A549 (cell line): ENCODE results near the gene SNRPD1. TPM values are rescaled to one million over a fixed set of nuclear protein-coding genes. Genes with fewer than 3 reads are reported as not detected.
"Not testable (repeated sequence)": the region's sequence is repeated elsewhere in the genome, so short reads cannot be mapped to it uniquely, and the experiment has no call there.

Experiments
- ATAC-seq, 2 experiments: fragments of 200-7000 bp in 1 of 2; fragments of >200 bp in 1 of 2; cut with Nextera tagmentation in 1 of 2; cut with Tn5 transposase in 1 of 2; 3 replicates each; pipeline versions ENCODE4 v1.8.0 to v1.9.1; 2018 to 2020; ENCODE audit warnings: mild to moderate bottlenecking in 1 of 2, moderate library complexity in 1 of 2
- CTCF ChIA-PET: fragments of 300-600 bp; sonication (Branson Sonifier 250); formaldehyde crosslinking; extraction: SDS; loops from one replicate; lab custom pipeline; 2021; ENCODE audit warnings: antibody characterized with exemption, inconsistent platforms; lab: Yijun Ruan, JAX
- POLR2A ChIA-PET: fragments of 350-600 bp; formaldehyde crosslinking; extraction: SDS; loops from one replicate; lab custom pipeline; 2021; ENCODE audit warnings: antibody characterized with exemption, inconsistent platforms; lab: Yijun Ruan, JAX
- DNase-seq, 2 experiments: peaks; one replicate each; pipeline versions ENCODE4 v3.0.0 to v3.0.0-alpha.2; 2011 to 2016; ENCODE audit warnings: low read depth in 1 of 2, low spot score in 1 of 2
- FAIRE-seq: peaks from 2 replicates; lab custom pipeline; 2011; peaks lifted over from hg19 to GRCh38; lab: Jason Lieb, UNC
- H3K27ac ChIP-seq, 2 experiments: fragments of >200 bp; sonication (Bioruptor Twin); formaldehyde crosslinking; 3 replicates each; pipeline ENCODE4 v1.5.1; 2016 to 2017
- H3K4me1 ChIP-seq: fragments of >200 bp; sonication (Bioruptor Twin); formaldehyde crosslinking; 3 replicates; pipeline ENCODE4 v1.6.1; 2016
- H3K4me2 ChIP-seq: fragments of >200 bp; sonication (Bioruptor Twin); formaldehyde crosslinking; 3 replicates; pipeline ENCODE4 v1.6.1; 2016
- H3K4me3 ChIP-seq: fragments of >200 bp; sonication (Bioruptor Twin); formaldehyde crosslinking; 3 replicates; pipeline ENCODE4 v1.5.1; 2016
- H3K9me3 ChIP-seq: fragments of >200 bp; sonication (Bioruptor Twin); formaldehyde crosslinking; 3 replicates; pipeline ENCODE4 v1.6.1; 2016
- BHLHE40 ChIP-seq: IDR thresholded peaks from 2 replicates; pipeline ENCODE4 v1.6.1; 2012; ENCODE audit warnings: low read depth, low read length, inconsistent platforms
- CHD2 ChIP-seq: fragments of 150-350 bp; IDR thresholded peaks from 2 replicates; pipeline ENCODE4 v1.6.1; 2014; ENCODE audit warnings: low read length; ENCODE audit not compliant: partially characterized antibody
- EP300 ChIP-seq, 2 experiments: fragments of >200 bp; sonication (Bioruptor Twin); formaldehyde crosslinking; IDR thresholded peaks; 2 replicates in 1 of 2; 3 replicates in 1 of 2; pipeline ENCODE4 v1.6.1; 2016 to 2017
- FOSL2 ChIP-seq, 2 experiments: fragments of 450-650 bp in 1 of 2; fragments of >200 bp in 1 of 2; sonication (Bioruptor Twin) in 1 of 2; formaldehyde crosslinking; IDR thresholded peaks; 2 replicates each; pipeline versions ENCODE4 v1.5.0 to v1.6.1; 2016 to 2020; ENCODE audit warnings: mild to moderate bottlenecking in 1 of 2, moderate library complexity in 1 of 2
- FOXS1 ChIP-seq: fragments of 250-450 bp; sonication (Bioruptor Pico); IDR thresholded peaks from 2 replicates; pipeline ENCODE4 v1.5.0; 2020; ENCODE audit warnings: mild to moderate bottlenecking, moderate library complexity
- GATA3 ChIP-seq: IDR thresholded peaks from 2 replicates; pipeline ENCODE4 v1.6.1; 2012; ENCODE audit warnings: borderline replicate concordance
- HES2 ChIP-seq: fragments of >200 bp; sonication (Bioruptor Twin); formaldehyde crosslinking; IDR thresholded peaks from 2 replicates; pipeline ENCODE4 v1.6.1; 2016
- HEYL ChIP-seq: fragments of 250-450 bp; sonication (Bioruptor Pico); IDR thresholded peaks from 2 replicates; pipeline ENCODE4 v1.8.0; 2021; ENCODE audit warnings: mild to moderate bottlenecking, moderate library complexity
- HOXA7 ChIP-seq: fragments of 250-450 bp; sonication (Bioruptor Pico); IDR thresholded peaks from 2 replicates; pipeline ENCODE4 v1.5.0; 2020; ENCODE audit warnings: mild to moderate bottlenecking, moderate library complexity
- HOXB13 ChIP-seq: fragments of 250-450 bp; sonication (Bioruptor Pico); IDR thresholded peaks from 2 replicates; pipeline ENCODE4 v1.5.0; 2020; ENCODE audit warnings: low read depth, mild to moderate bottlenecking, moderate library complexity
- JUN ChIP-seq, 2 experiments: fragments of >200 bp; sonication (Bioruptor Twin); formaldehyde crosslinking; IDR thresholded peaks; 2 replicates in 1 of 2; 3 replicates in 1 of 2; pipeline ENCODE4 v1.6.1; 2016 to 2017
- KDM1A ChIP-seq: fragments of 200-600 bp; sonication (generic); IDR thresholded peaks from 2 replicates; pipeline ENCODE4 v1.6.1; 2016; ENCODE audit warnings: low read depth, mild to moderate bottlenecking
- KDM5A ChIP-seq: fragments of 200-600 bp; sonication (generic); IDR thresholded peaks from 2 replicates; pipeline ENCODE4 v1.6.1; 2016; ENCODE audit warnings: antibody characterized with exemption, mild to moderate bottlenecking
- MAZ ChIP-seq: fragments of 150-350 bp; IDR thresholded peaks from 2 replicates; pipeline ENCODE4 v1.6.1; 2014; ENCODE audit warnings: antibody characterized with exemption, low read depth, low read length, borderline replicate concordance
- PHF8 ChIP-seq: fragments of 200-600 bp; sonication (generic); IDR thresholded peaks from 2 replicates; pipeline ENCODE4 v1.6.1; 2016; ENCODE audit warnings: low read depth, mild to moderate bottlenecking, antibody characterized with exemption, moderate library complexity, borderline replicate concordance
- RARB ChIP-seq: fragments of 250-450 bp; sonication (Bioruptor Pico); IDR thresholded peaks from 2 replicates; pipeline ENCODE4 v1.8.0; 2021; ENCODE audit warnings: mild to moderate bottlenecking, moderate library complexity
- REST ChIP-seq: fragments of 200-600 bp; sonication (generic); IDR thresholded peaks from 2 replicates; pipeline ENCODE4 v1.6.1; 2016; ENCODE audit warnings: antibody characterized with exemption, mild to moderate bottlenecking, moderate library complexity
- TP53 ChIP-seq: fragments of 250-450 bp; sonication (Bioruptor Pico); IDR thresholded peaks from 2 replicates; pipeline ENCODE4 v1.5.0; 2021; ENCODE audit warnings: mild to moderate bottlenecking, moderate library complexity
- WGBS: methylation state at CpG from one replicate; pipeline ENCODE4 v1.1.6; 2017; ENCODE audit errors: missing lambda C conversion rate; 5-methylcytosine and 5-hydroxymethylcytosine counted together
- polyA plus RNA-seq, 4 experiments: library from polyadenylated mRNA; depleted of rRNA in 3 of 4; stranded (reverse); fragments of >200 nt; fragmentation: RNase III in 1 of 4; extraction: RNeasy Plus Mini Kit Qiagen cat#74134 plus additional on column Dnase treatment in 1 of 4; gene quantifications; 2 replicates in 3 of 4; 3 replicates in 1 of 4; pipeline ENCODE4 v1.2.3, GENCODE V29; 2011 to 2017
- TF ChIP-seq, protein P1 (sequence below): fragments of 150-350 bp; IDR thresholded peaks from 2 replicates; pipeline ENCODE4 v1.6.1; 2014; ENCODE audit warnings: low read depth, mild to moderate bottlenecking, low read length
- TF ChIP-seq, protein P2 (sequence below): IDR thresholded peaks from 2 replicates; pipeline ENCODE4 v1.6.1; 2012

The SNRPD1 gene
- polyA plus RNA-seq, 2 of the 4 experiments (the other 2 are of a cell fraction): 139 to 356 TPM

- H3K4me1 ChIP-seq: peaks cover 20% of the 10 kb centered on the region
- POLR2A ChIA-PET: interaction anchor here (0.7 kb wide), 1 partner anchor 193 kb away, joined by 5 read pairs; no protein-coding TSS in a partner anchor
- ATAC-seq (no peak), DNase-seq (no peak), FAIRE-seq (no peak)
- H3K9me3 ChIP-seq: no peaks in the 10 kb centered on the region
- H3K4me2 ChIP-seq: peak overlapping the region; percentile 60
- TF ChIP-seq REST (no peak), PHF8 (no peak), TP53 (no peak), RARB (CRISPR knock-in tag) (no peak), HES2 (no peak), KDM1A (no peak), KDM5A (no peak), MAZ (no peak), FOSL2 (IDR thresholded peaks at IDR 0.05) (no peak), FOSL2 (CRISPR knock-in tag; IDR thresholded peaks at IDR 0.05) (no peak), JUN (IDR thresholded peaks at IDR 0.05) (no peak), CHD2 (no peak), FOXS1 (no peak), EP300 (IDR thresholded peaks at IDR 0.05) (no peak), GATA3 (no peak), HEYL (no peak), HOXB13 (CRISPR knock-in tag) (no peak), BHLHE40 (no peak), HOXA7 (CRISPR knock-in tag) (no peak)
- TF ChIP-seq, protein P1, sequence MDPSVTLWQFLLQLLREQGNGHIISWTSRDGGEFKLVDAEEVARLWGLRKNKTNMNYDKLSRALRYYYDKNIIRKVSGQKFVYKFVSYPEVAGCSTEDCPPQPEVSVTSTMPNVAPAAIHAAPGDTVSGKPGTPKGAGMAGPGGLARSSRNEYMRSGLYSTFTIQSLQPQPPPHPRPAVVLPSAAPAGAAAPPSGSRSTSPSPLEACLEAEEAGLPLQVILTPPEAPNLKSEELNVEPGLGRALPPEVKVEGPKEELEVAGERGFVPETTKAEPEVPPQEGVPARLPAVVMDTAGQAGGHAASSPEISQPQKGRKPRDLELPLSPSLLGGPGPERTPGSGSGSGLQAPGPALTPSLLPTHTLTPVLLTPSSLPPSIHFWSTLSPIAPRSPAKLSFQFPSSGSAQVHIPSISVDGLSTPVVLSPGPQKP: no peak
- TF ChIP-seq, protein P2, sequence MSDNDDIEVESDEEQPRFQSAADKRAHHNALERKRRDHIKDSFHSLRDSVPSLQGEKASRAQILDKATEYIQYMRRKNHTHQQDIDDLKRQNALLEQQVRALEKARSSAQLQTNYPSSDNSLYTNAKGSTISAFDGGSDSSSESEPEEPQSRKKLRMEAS: no peak
- CTCF ChIA-PET: no interaction called here
- peak overlapping the region; percentile 25 to 62; a peak in 3 of 6 replicates for H3K27ac ChIP-seq
- H3K4me3 ChIP-seq: no peak overlapping the region
- WGBS: 62% methylated on average over 3 of the region's 3 CpGs
These were observed 26.7 kb downstream of the SNRPD1 start for GRCh38 chr18:21638822-21639221.

GRCh38 chr18:21640375-21640774 lies 28.3 kb downstream of the SNRPD1 start:
- not testable (repeated sequence) for FAIRE-seq

More at GRCh38 chr18:21640375-21640774, 28.3 kb downstream of the SNRPD1 start:
- POLR2A ChIA-PET, H3K9me3 ChIP-seq, H3K4me3 ChIP-seq, H3K27ac ChIP-seq, ATAC-seq, DNase-seq, H3K4me2 ChIP-seq: not testable (repeated sequence)
- CTCF ChIA-PET: interaction anchor here (1.1 kb wide), 1 partner anchor 10 kb away, joined by 3 read pairs; no protein-coding TSS in a partner anchor
- WGBS: 98% methylated on average over 5 of the region's 5 CpGs
- H3K4me1 ChIP-seq: peaks cover 28% of the 10 kb centered on the region
